Measurements from ENCODE around the gene ST6GAL2.

Gene ST6GAL2

GRCh38 chr2:106792671-106793070 is 93.3 kb downstream of the ST6GAL2 start:
- no peak for TF ChIP-seq CTCF (conservative IDR thresholded peaks at IDR 0.05; ENCODE audit: low read depth, low read length)
- no peak overlapping the region for H3K4me3 ChIP-seq (ENCODE audit: low read length)
- no peak for DNase-seq (ENCODE audit: low read depth)

GRCh38 chr2:106789185-106789584 is 96.8 kb downstream of the ST6GAL2 start:
- no peak for DNase-seq (ENCODE audit: low read depth)
- H3K4me3 ChIP-seq (ENCODE audit: low read length) = no peak overlapping the region
- TF ChIP-seq CTCF (conservative IDR thresholded peaks at IDR 0.05; ENCODE audit: low read depth, low read length) = no peak

GRCh38 chr2:106782681-106783080 is 103.3 kb downstream of the ST6GAL2 start:
- no peak for DNase-seq (ENCODE audit: low read depth)

GRCh38 chr2:106781196-106781595 is 104.8 kb downstream of the ST6GAL2 start:
- H3K4me3 ChIP-seq (ENCODE audit: low read length) = no peak overlapping the region
- no peak for TF ChIP-seq CTCF (conservative IDR thresholded peaks at IDR 0.05; ENCODE audit: low read depth, low read length)
- no peak for DNase-seq (ENCODE audit: low read depth)

More at GRCh38 chr2:106782681-106783080, 103.3 kb downstream of the ST6GAL2 start:
- H3K4me3 ChIP-seq (ENCODE audit: low read length) = no peak overlapping the region
- TF ChIP-seq CTCF (conservative IDR thresholded peaks at IDR 0.05; ENCODE audit: low read depth, low read length) = no peak

DNA sequence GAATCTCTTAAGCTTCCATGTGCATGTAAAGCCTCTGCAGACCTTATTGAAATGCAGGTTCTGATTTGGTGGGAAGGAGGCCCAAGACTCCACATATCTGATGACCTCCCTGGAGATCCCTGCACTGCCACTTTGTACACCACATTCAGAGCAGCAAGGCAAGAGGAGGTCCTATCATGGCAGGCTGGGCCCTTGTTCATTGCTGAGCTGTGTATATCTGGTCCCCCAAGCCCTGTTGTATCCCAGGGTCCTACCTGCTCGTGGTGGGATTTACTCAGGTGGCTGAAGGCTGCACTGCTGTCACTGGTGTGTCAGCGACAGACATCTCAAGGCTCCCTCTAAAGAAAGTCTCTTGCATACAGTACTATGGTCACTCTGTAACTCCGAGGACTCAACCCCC is 114.2 kb downstream of the ST6GAL2 start:
- H3K4me3 ChIP-seq (ENCODE audit: low read length) = no peak overlapping the region
- TF ChIP-seq CTCF (conservative IDR thresholded peaks at IDR 0.05; ENCODE audit: low read depth, low read length) = no peak

DNA sequence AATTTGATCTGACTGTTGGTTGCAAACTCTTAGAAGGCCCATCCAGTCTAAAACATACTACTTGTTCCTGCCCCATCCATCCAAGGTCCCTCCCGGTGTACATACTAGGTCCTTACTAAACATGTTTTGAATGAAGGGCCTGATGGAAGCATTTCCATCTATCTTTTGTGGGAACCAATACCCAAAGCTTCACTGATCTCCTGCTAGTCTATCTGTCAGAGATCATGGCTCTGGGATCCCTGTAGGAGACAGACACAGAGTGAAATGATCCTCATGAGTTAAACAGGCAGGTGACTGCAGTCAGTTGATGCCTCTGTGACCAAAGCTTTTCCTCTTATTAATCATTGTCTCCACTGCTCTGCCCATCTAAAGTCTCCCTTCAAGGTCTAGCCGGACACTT is 115.0 kb downstream of the ST6GAL2 start:
- no peak for DNase-seq (ENCODE audit: low read depth)
- H3K4me3 ChIP-seq (ENCODE audit: low read length) = no peak overlapping the region
- TF ChIP-seq CTCF (conservative IDR thresholded peaks at IDR 0.05; ENCODE audit: low read depth, low read length) = no peak

More for the DNA sequence above, 114.2 kb downstream of the ST6GAL2 start:
- no peak for DNase-seq (ENCODE audit: low read depth)

GRCh38 chr2:106764614-106765013 is 121.4 kb downstream of the ST6GAL2 start:
- TF ChIP-seq CTCF (conservative IDR thresholded peaks at IDR 0.05; ENCODE audit: low read depth, low read length) = no peak
- H3K4me3 ChIP-seq (ENCODE audit: low read length) = no peak overlapping the region
- no peak for DNase-seq (ENCODE audit: low read depth)
